Fibroblast of lung (primary cell): ENCODE measurements around the gene ST6GALNAC2. TPM values are rescaled to one million over a fixed set of nuclear protein-coding genes. Genes with fewer than 3 reads are reported as not detected.

Source experiments
- DNase-seq, 2 donors: peaks; one replicate each; pipeline versions ENCODE4 v3.0.0 to v3.0.0-alpha.2; 2010; ENCODE audit warnings: low read depth in 2 of 2
- H2AFZ ChIP-seq: 2 replicates; pipeline ENCODE4 v1.5.1; 2012; ENCODE audit warnings: low read length, control low read depth, inconsistent platforms
- H3K27ac ChIP-seq: 2 replicates; pipeline ENCODE4 v1.5.1; 2011; ENCODE audit warnings: low read length, control low read depth; ENCODE audit not compliant: insufficient read depth
- H3K27me3 ChIP-seq: 2 replicates; pipeline ENCODE4 v1.5.1; 2011; ENCODE audit warnings: mild to moderate bottlenecking, low read length; ENCODE audit not compliant: control insufficient read depth, insufficient read depth
- H3K36me3 ChIP-seq: 2 replicates; pipeline ENCODE4 v1.5.1; 2011; ENCODE audit warnings: low read length; ENCODE audit not compliant: control insufficient read depth, insufficient read depth
- H3K4me1 ChIP-seq: 2 replicates; pipeline ENCODE4 v1.5.1; 2011; ENCODE audit warnings: low read length; ENCODE audit not compliant: control insufficient read depth, insufficient read depth; ENCODE audit errors: extremely low read depth
- H3K4me2 ChIP-seq: 2 replicates; pipeline ENCODE4 v1.5.1; 2011; ENCODE audit warnings: low read length, control low read depth; ENCODE audit not compliant: insufficient read depth; ENCODE audit errors: extremely low read depth
- H3K4me3 ChIP-seq, 4 experiments: fragments of 200-600 bp in 1 of 4; sonication (generic) in 1 of 4; replicated peaks in 1 of 4; 2 replicates each; pipeline ENCODE4 v1.5.1; 2011 to 2016; ENCODE audit warnings: low read length in 4 of 4, low read depth in 3 of 4, mild to moderate bottlenecking in 3 of 4, control low read depth in 2 of 4, inconsistent platforms in 1 of 4, mixed read lengths in 1 of 4; ENCODE audit not compliant: insufficient read depth in 1 of 4; ENCODE audit errors: control extremely low read depth in 1 of 4
- H3K79me2 ChIP-seq: 2 replicates; pipeline ENCODE4 v1.5.1; 2012; ENCODE audit warnings: mild to moderate bottlenecking, low read length, inconsistent platforms; ENCODE audit not compliant: control insufficient read depth, insufficient read depth
- H3K9ac ChIP-seq: 2 replicates; pipeline ENCODE4 v1.5.1; 2011; ENCODE audit warnings: mild to moderate bottlenecking, low read length, control low read depth; ENCODE audit not compliant: insufficient read depth
- H3K9me3 ChIP-seq: 2 replicates; pipeline ENCODE4 v1.5.1; 2012; ENCODE audit warnings: low read depth, low read length; ENCODE audit not compliant: control insufficient read depth, insufficient read depth
- H4K20me1 ChIP-seq: 2 replicates; pipeline ENCODE4 v1.5.1; 2011; ENCODE audit warnings: low read length; ENCODE audit not compliant: control insufficient read depth, insufficient read depth; ENCODE audit errors: extremely low read depth
- EZH2 ChIP-seq: IDR thresholded peaks from 2 replicates; pipeline ENCODE4 v1.5.1; 2012; ENCODE audit warnings: low read length, control low read depth, mild to moderate bottlenecking; ENCODE audit errors: missing control alignments
- polyA plus RNA-seq, 2 donors: library from polyadenylated mRNA; depleted of rRNA in 1 of 2; stranded (reverse) in 1 of 2; unstranded in 1 of 2; fragments of >200 nt; gene quantifications; 2 replicates each; pipeline ENCODE4 v1.2.1, GENCODE V29; 2011 to 2012; ENCODE audit warnings: missing spikeins in 1 of 2
- total RNA-seq: library from RNA; depleted of rRNA; stranded (reverse); fragments of >200 nt; gene quantifications from 2 replicates; pipeline ENCODE4 v1.2.1, GENCODE V29; 2014
- TF ChIP-seq, protein P1 (sequence below), 2 donors: IDR thresholded peaks in 1 of 2; conservative IDR thresholded peaks in 1 of 2; 1 replicate in 1 of 2; 2 replicates in 1 of 2; pipeline ENCODE4 v1.5.1; 2011 to 2012; ENCODE audit warnings: low read length in 2 of 2, control low read depth in 1 of 2, inconsistent platforms in 1 of 2, low read depth in 1 of 2, mild to moderate bottlenecking in 1 of 2

The ST6GALNAC2 gene
- total and polyA plus RNA-seq, 2 donors (not counting 1 experiment from before 2014, with no cell fraction given) = 0.42 to 0.83 TPM

DNA sequence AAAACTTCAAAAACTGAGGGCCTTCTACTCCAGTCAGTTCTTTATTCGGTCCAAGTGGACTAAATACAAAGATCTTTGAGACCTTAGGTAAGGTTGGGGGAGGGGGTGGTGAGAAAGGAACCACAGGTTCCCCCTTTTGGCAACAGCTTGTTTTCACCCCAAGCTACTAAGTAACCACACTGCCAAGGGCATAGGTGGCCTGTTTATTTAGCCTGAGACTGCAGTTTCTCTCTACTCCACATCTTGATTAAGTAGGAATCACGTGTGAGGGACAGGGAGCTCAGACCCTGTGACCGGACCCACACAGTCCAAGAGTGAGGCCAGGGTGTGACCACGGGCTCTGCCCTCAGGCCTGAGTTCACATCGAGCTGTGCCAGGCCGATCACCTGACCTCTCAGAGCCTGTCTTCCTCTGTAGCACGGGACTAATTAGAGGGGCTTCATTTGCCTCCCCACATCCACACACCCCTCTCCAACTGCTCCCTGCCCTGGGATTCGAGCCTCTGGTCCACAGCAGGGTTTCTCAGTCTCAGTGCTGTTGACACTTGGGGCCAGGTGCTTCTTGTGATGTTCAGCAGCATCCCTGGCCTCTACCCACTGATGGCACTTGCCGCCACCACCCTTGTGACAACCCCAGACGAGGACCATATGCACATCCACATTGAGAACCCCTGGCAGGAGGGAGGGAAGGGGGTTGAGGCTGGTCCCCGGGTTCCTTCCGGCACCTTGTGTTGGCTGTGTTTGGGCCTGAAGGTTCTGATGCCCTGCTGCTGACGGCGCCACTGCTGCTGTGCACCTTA is 17.8 kb downstream of the ST6GALNAC2 start:
- Histone ChIP-seq H3K9me3 (no peaks in the 10 kb centered on the region), H4K20me1 (no peaks in the 10 kb centered on the region), H3K27me3 (no peaks in the 10 kb centered on the region), H3K4me2 (no peak overlapping the region), H3K4me3 (no peak overlapping the region), H3K27ac (no peak overlapping the region), H3K36me3 (no peaks in the 10 kb centered on the region), H2AFZ (no peak overlapping the region), H3K79me2 (no peaks in the 10 kb centered on the region), H3K9ac (no peak overlapping the region), H3K4me1 (no peaks in the 10 kb centered on the region)
- no peak for TF ChIP-seq EZH2
- TF ChIP-seq, protein P1, sequence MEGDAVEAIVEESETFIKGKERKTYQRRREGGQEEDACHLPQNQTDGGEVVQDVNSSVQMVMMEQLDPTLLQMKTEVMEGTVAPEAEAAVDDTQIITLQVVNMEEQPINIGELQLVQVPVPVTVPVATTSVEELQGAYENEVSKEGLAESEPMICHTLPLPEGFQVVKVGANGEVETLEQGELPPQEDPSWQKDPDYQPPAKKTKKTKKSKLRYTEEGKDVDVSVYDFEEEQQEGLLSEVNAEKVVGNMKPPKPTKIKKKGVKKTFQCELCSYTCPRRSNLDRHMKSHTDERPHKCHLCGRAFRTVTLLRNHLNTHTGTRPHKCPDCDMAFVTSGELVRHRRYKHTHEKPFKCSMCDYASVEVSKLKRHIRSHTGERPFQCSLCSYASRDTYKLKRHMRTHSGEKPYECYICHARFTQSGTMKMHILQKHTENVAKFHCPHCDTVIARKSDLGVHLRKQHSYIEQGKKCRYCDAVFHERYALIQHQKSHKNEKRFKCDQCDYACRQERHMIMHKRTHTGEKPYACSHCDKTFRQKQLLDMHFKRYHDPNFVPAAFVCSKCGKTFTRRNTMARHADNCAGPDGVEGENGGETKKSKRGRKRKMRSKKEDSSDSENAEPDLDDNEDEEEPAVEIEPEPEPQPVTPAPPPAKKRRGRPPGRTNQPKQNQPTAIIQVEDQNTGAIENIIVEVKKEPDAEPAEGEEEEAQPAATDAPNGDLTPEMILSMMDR (conservative IDR thresholded peaks at IDR 0.05 in 1 of 2, IDR thresholded peaks at IDR 0.05 in 1 of 2; ENCODE audit: low read depth in 1 of 2, low read length in 2 of 2) = no peak
- DNase-seq = no peak

DNA sequence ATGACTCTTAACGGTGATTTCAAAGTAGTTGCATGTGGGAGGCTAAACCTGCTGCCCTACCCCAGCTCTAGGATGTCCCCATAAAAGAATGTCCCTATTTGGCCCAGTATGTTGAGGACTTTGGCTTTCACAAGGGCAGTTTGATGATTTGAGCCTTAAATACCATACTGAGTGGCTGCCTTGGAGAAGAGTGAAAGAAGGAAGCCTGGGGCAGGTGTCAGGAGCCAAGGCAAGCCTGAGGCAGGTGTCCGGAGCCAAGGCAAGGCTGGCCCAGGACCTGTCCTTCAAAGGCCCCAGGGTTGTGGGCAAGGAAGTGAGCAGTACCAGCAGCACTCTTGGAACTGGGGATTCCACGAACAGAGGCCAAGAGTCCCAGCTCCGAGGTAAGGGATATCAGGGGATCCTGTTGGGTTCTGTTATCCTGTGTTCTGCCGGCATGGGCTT is 18.6 kb downstream of the ST6GALNAC2 start:
- Histone ChIP-seq H3K9me3 (no peaks in the 10 kb centered on the region), H3K27ac (no peak overlapping the region), H3K9ac (no peak overlapping the region), H3K4me3 (no peak overlapping the region), H3K36me3 (no peaks in the 10 kb centered on the region), H3K4me2 (no peak overlapping the region), H2AFZ (no peak overlapping the region), H3K79me2 (peaks cover under 1% of the 10 kb centered on the region), H3K4me1 (peaks cover under 1% of the 10 kb centered on the region), H4K20me1 (no peaks in the 10 kb centered on the region), H3K27me3 (no peaks in the 10 kb centered on the region)
- TF ChIP-seq EZH2 = no peak
- TF ChIP-seq, protein P1 (conservative IDR thresholded peaks at IDR 0.05 in 1 of 2, IDR thresholded peaks at IDR 0.05 in 1 of 2; ENCODE audit: low read depth in 1 of 2, low read length in 2 of 2) = no peak
- no peak for DNase-seq

DNA sequence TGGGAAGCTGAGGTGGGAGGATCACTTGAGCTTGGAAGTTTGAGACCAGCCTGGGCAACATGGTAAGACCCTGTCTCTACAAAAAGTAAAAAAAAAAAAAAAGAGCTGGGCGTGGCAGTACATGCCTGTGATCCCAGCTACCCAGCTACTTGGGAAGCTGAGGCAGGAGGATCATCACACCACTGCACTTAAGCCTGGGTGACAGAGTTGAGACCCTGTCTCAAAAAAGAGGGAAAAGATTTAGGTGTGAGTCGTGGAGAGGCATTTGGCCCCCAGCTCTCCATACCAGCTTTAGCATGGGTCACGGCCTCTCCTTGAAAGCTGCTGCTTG is 19.1 kb downstream of the ST6GALNAC2 start:
- Histone ChIP-seq H3K9me3 (no peaks in the 10 kb centered on the region), H3K9ac (no peak overlapping the region), H3K4me1 (peaks cover 5% of the 10 kb centered on the region), H4K20me1 (no peaks in the 10 kb centered on the region), H3K79me2 (peaks cover 4% of the 10 kb centered on the region), H2AFZ (no peak overlapping the region), H3K36me3 (no peaks in the 10 kb centered on the region), H3K4me3 (no peak overlapping the region), H3K4me2 (no peak overlapping the region), H3K27me3 (no peaks in the 10 kb centered on the region), H3K27ac (no peak overlapping the region)
- DNase-seq = no peak
- TF ChIP-seq, protein P1 (conservative IDR thresholded peaks at IDR 0.05 in 1 of 2, IDR thresholded peaks at IDR 0.05 in 1 of 2; ENCODE audit: low read depth in 1 of 2, low read length in 2 of 2) = no peak
- no peak for TF ChIP-seq EZH2
